AG04449 (cell line): ENCODE results near the gene C2CD4C.
"Not testable (repeated sequence)": the region's sequence is repeated elsewhere in the genome, so short reads cannot be mapped to it uniquely, and the experiment has no call there.

ENCODE experiments used
- CTCF ChIA-PET: fragments of 350-600 bp; formaldehyde crosslinking; extraction: SDS; loops from one replicate; lab custom pipeline; 2021; ENCODE audit warnings: antibody characterized with exemption; lab: Yijun Ruan, JAX
- POLR2A ChIA-PET: fragments of 400-600, 350-600 bp; formaldehyde crosslinking; extraction: SDS; loops from one replicate; lab custom pipeline; 2020; ENCODE audit warnings: antibody characterized with exemption, inconsistent platforms; lab: Yijun Ruan, JAX
- DNase-seq: peaks from one replicate; pipeline ENCODE4 v3.0.0-alpha.2; 2010; ENCODE audit warnings: low read depth, low spot score
- H3K4me3 ChIP-seq: 2 replicates; pipeline ENCODE4 v1.5.1; 2011; ENCODE audit warnings: low read depth, mild to moderate bottlenecking, control low read depth, low read length
- TF ChIP-seq, protein P1 (sequence below): IDR thresholded peaks from one replicate; pipeline ENCODE4 v1.5.1; 2011; ENCODE audit warnings: mild to moderate bottlenecking, moderate library complexity, low read length, control low read depth, inconsistent platforms; ENCODE audit not compliant: insufficient read depth; ENCODE audit errors: missing control alignments

Gene C2CD4C

GRCh38 chr19:411723-412355 is 2.9 kb upstream of the C2CD4C start:
- TF ChIP-seq, protein P1, sequence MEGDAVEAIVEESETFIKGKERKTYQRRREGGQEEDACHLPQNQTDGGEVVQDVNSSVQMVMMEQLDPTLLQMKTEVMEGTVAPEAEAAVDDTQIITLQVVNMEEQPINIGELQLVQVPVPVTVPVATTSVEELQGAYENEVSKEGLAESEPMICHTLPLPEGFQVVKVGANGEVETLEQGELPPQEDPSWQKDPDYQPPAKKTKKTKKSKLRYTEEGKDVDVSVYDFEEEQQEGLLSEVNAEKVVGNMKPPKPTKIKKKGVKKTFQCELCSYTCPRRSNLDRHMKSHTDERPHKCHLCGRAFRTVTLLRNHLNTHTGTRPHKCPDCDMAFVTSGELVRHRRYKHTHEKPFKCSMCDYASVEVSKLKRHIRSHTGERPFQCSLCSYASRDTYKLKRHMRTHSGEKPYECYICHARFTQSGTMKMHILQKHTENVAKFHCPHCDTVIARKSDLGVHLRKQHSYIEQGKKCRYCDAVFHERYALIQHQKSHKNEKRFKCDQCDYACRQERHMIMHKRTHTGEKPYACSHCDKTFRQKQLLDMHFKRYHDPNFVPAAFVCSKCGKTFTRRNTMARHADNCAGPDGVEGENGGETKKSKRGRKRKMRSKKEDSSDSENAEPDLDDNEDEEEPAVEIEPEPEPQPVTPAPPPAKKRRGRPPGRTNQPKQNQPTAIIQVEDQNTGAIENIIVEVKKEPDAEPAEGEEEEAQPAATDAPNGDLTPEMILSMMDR: no peak
- POLR2A ChIA-PET: no interaction called here
- CTCF ChIA-PET: interaction anchor here (1.3 kb wide), 1 partner anchor 95 kb away, joined by 3 read pairs; no protein-coding TSS in a partner anchor
- H3K4me3 ChIP-seq: no peak overlapping the region
- DNase-seq: no peak

- POLR2A ChIA-PET, H3K4me3 ChIP-seq, DNase-seq, CTCF ChIA-PET: not testable (repeated sequence)
These were observed 2.3 kb upstream of the C2CD4C start for GRCh38 chr19:411121-411722.

- ChIA-PET POLR2A (interaction anchor here (1.4 kb wide), 1 partner anchor 79 kb away, joined by 6 read pairs; no protein-coding TSS in a partner anchor), CTCF (no interaction called here)
- TF ChIP-seq, protein P1: no peak
- H3K4me3 ChIP-seq: no peak overlapping the region
- no peak for DNase-seq
These were observed 1.4 kb upstream of the C2CD4C start for GRCh38 chr19:410243-410781.

DNA sequence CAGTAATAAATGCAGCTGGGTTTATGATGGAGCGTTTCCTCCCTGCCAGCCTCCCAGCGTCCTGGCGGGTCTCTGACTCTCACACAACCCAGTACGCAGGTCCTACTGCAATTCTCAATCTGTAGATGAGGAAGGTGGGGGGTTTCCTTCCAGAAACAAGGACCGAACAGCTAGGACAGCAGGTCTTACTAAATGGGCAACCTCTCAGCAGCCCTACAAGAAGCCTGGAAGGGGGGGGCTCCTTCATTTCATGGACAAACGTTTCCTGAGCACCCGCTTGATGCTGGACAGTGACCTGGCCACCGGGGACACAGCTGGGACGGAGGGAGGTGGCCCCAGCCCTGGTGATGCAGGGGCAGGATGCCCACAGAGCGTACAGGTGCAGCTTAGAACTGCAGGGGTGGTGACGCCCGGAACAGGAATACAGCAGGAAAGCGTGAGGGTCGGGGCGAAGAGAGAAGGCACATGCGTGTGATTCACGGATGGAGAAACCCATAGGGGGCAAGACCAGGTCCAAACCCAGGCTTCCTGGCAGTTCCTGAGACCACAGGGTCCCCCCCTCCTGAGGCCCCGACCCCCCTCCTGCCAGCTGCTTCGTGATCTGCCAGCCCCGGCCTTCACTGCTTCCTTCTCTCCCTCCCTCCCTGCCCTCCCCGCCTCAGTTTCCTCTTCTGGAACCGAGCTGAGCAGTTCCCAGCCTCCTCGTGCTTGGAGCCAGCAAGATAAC is 732 bp upstream of the C2CD4C start:
- CTCF ChIA-PET: no interaction called here
- POLR2A ChIA-PET: interaction anchor here (1.4 kb wide), 1 partner anchor 79 kb away, joined by 6 read pairs; no protein-coding TSS in a partner anchor
- no peak overlapping the region; the same call in 1 of the 2 replicates for H3K4me3 ChIP-seq
- TF ChIP-seq, protein P1: no peak
- no peak for DNase-seq

DNA sequence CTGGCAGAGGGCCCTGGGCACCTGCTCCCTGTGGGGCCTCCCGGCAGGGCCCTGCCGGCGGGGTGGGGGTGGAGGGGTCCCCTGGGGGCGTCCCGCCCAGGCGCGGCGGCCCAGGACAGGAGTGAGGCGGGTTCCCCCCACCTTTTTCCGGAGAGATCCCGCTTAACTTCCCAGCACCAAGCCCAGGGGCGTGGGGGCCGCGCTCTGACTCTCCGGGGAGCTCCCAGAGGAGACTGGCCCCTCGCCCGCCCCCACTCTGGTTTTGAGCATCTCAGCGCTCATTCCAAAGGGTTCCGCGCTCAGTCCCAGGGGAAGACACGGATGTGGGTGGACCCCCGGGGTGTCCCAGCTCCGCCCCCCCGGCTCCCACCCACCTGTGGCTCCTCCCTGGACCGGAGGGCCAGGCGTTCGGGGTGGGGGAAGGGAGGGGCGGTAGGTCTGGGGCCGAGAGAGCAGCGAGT is 476 bp downstream of the C2CD4C start:
- H3K4me3 ChIP-seq: peak overlapping the region; percentile 40
- TF ChIP-seq, protein P1: no peak
- DNase-seq: no peak
- CTCF ChIA-PET: no interaction called here
- POLR2A ChIA-PET: no interaction called here

DNA sequence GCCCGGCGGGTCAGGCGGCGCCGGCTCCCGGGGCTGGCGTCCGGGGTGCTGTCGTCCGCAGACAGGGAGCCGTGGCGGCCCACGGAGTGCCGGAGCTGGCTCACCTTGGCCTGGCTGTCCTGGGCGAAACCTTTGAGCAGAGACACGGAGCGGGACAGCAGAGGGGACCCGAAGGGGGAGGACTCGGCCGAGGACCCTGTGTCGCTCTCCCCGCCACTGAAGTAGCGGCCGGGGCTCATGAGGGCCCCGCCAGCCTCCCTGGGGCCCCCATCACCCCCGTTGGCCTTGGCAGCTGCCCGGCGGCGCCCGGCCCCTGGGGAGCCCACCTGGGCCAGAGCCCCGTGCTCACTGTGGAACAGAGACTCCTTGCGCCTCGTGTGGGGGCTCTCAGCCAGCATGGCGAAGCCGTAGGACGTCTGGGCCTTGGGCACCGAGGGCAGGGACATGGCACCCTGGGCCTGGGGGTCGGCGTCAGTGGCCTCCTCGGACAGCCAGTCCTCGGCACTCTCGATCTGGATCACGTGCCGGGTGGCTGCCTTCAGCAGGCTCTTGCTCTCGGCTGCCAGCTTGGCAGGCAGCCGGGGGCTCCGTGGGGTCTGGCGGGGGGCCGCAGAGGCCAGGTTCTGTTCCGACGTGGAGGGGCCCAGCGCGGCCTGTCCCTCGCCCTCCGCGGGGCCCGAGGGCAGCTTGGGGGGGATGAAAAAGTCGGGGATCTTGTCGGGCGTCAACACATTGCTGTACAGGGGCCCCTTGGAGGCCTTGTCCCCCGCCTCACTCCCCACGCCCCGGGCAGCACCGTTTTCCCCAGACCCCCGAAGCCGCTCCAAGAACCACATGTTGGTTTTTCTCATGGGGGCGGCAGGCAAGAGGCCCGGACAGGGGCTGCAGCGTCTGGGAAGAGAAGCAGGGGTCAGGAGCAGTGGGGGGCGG is 1.2 kb downstream of the C2CD4C start:
- H3K4me3 ChIP-seq: no peak overlapping the region
- no peak for DNase-seq
- ChIA-PET POLR2A (no interaction called here), CTCF (no interaction called here)
- TF ChIP-seq, protein P1: no peak
